Fibroblast of lung (primary cell): ENCODE measurements around the gene RNF148. TPM values are rescaled to one million over a fixed set of nuclear protein-coding genes. Genes with fewer than 3 reads are reported as not detected.

Experiments
- DNase-seq, 2 donors: peaks; one replicate each; pipeline versions ENCODE4 v3.0.0 to v3.0.0-alpha.2; 2010; ENCODE audit warnings: low read depth in 2 of 2
- H2AFZ ChIP-seq: 2 replicates; pipeline ENCODE4 v1.5.1; 2012; ENCODE audit warnings: low read length, control low read depth, inconsistent platforms
- H3K27ac ChIP-seq: 2 replicates; pipeline ENCODE4 v1.5.1; 2011; ENCODE audit warnings: low read length, control low read depth; ENCODE audit not compliant: insufficient read depth
- H3K27me3 ChIP-seq: 2 replicates; pipeline ENCODE4 v1.5.1; 2011; ENCODE audit warnings: mild to moderate bottlenecking, low read length; ENCODE audit not compliant: control insufficient read depth, insufficient read depth
- H3K36me3 ChIP-seq: 2 replicates; pipeline ENCODE4 v1.5.1; 2011; ENCODE audit warnings: low read length; ENCODE audit not compliant: control insufficient read depth, insufficient read depth
- H3K4me1 ChIP-seq: 2 replicates; pipeline ENCODE4 v1.5.1; 2011; ENCODE audit warnings: low read length; ENCODE audit not compliant: control insufficient read depth, insufficient read depth; ENCODE audit errors: extremely low read depth
- H3K4me2 ChIP-seq: 2 replicates; pipeline ENCODE4 v1.5.1; 2011; ENCODE audit warnings: low read length, control low read depth; ENCODE audit not compliant: insufficient read depth; ENCODE audit errors: extremely low read depth
- H3K4me3 ChIP-seq, 4 experiments: fragments of 200-600 bp in 1 of 4; sonication (generic) in 1 of 4; replicated peaks in 1 of 4; 2 replicates each; pipeline ENCODE4 v1.5.1; 2011 to 2016; ENCODE audit warnings: low read length in 4 of 4, low read depth in 3 of 4, mild to moderate bottlenecking in 3 of 4, control low read depth in 2 of 4, inconsistent platforms in 1 of 4, mixed read lengths in 1 of 4; ENCODE audit not compliant: insufficient read depth in 1 of 4; ENCODE audit errors: control extremely low read depth in 1 of 4
- H3K79me2 ChIP-seq: 2 replicates; pipeline ENCODE4 v1.5.1; 2012; ENCODE audit warnings: mild to moderate bottlenecking, low read length, inconsistent platforms; ENCODE audit not compliant: control insufficient read depth, insufficient read depth
- H3K9ac ChIP-seq: 2 replicates; pipeline ENCODE4 v1.5.1; 2011; ENCODE audit warnings: mild to moderate bottlenecking, low read length, control low read depth; ENCODE audit not compliant: insufficient read depth
- H3K9me3 ChIP-seq: 2 replicates; pipeline ENCODE4 v1.5.1; 2012; ENCODE audit warnings: low read depth, low read length; ENCODE audit not compliant: control insufficient read depth, insufficient read depth
- H4K20me1 ChIP-seq: 2 replicates; pipeline ENCODE4 v1.5.1; 2011; ENCODE audit warnings: low read length; ENCODE audit not compliant: control insufficient read depth, insufficient read depth; ENCODE audit errors: extremely low read depth
- EZH2 ChIP-seq: IDR thresholded peaks from 2 replicates; pipeline ENCODE4 v1.5.1; 2012; ENCODE audit warnings: low read length, control low read depth, mild to moderate bottlenecking; ENCODE audit errors: missing control alignments
- polyA plus RNA-seq, 2 donors: library from polyadenylated mRNA; depleted of rRNA in 1 of 2; stranded (reverse) in 1 of 2; unstranded in 1 of 2; fragments of >200 nt; gene quantifications; 2 replicates each; pipeline ENCODE4 v1.2.1, GENCODE V29; 2011 to 2012; ENCODE audit warnings: missing spikeins in 1 of 2
- total RNA-seq: library from RNA; depleted of rRNA; stranded (reverse); fragments of >200 nt; gene quantifications from 2 replicates; pipeline ENCODE4 v1.2.1, GENCODE V29; 2014
- TF ChIP-seq, protein P1 (sequence below), 2 donors: IDR thresholded peaks in 1 of 2; conservative IDR thresholded peaks in 1 of 2; 1 replicate in 1 of 2; 2 replicates in 1 of 2; pipeline ENCODE4 v1.5.1; 2011 to 2012; ENCODE audit warnings: low read length in 2 of 2, control low read depth in 1 of 2, inconsistent platforms in 1 of 2, low read depth in 1 of 2, mild to moderate bottlenecking in 1 of 2

Gene RNF148
- total and polyA plus RNA-seq, 2 donors (not counting 1 experiment from before 2014, with no cell fraction given) = 0.09 to 0.83 TPM

DNA sequence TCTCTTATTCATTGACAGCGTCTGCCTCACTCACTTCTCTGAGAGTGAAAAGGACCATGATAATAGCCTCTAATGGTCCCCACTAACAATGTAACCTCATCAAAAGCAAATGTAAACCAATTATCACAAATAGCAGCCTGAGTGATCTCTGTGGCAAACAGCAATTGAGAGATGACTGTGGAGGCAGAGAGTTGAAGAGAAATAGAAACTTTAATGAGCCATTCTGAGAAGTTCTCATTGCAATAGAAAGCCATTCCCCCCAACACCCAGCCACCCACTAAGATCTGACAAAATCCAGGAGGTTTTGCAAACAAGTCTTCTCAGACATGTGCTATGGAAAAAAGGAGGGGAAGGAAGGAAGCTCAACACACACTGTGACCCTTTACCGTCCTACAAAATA lies 44.2 kb upstream of the RNF148 start:
- Histone ChIP-seq H3K9ac (no peak overlapping the region), H2AFZ (no peak overlapping the region), H3K27me3 (no peaks in the 10 kb centered on the region), H3K27ac (no peak overlapping the region), H4K20me1 (no peaks in the 10 kb centered on the region), H3K4me3 (no peak overlapping the region), H3K4me2 (no peak overlapping the region), H3K4me1 (no peaks in the 10 kb centered on the region), H3K79me2 (no peaks in the 10 kb centered on the region), H3K9me3 (no peaks in the 10 kb centered on the region), H3K36me3 (no peaks in the 10 kb centered on the region)
- no peak for DNase-seq
- no peak for TF ChIP-seq EZH2
- TF ChIP-seq, protein P1, sequence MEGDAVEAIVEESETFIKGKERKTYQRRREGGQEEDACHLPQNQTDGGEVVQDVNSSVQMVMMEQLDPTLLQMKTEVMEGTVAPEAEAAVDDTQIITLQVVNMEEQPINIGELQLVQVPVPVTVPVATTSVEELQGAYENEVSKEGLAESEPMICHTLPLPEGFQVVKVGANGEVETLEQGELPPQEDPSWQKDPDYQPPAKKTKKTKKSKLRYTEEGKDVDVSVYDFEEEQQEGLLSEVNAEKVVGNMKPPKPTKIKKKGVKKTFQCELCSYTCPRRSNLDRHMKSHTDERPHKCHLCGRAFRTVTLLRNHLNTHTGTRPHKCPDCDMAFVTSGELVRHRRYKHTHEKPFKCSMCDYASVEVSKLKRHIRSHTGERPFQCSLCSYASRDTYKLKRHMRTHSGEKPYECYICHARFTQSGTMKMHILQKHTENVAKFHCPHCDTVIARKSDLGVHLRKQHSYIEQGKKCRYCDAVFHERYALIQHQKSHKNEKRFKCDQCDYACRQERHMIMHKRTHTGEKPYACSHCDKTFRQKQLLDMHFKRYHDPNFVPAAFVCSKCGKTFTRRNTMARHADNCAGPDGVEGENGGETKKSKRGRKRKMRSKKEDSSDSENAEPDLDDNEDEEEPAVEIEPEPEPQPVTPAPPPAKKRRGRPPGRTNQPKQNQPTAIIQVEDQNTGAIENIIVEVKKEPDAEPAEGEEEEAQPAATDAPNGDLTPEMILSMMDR (conservative IDR thresholded peaks at IDR 0.05 in 1 of 2, IDR thresholded peaks at IDR 0.05 in 1 of 2; ENCODE audit: low read depth in 1 of 2, low read length in 2 of 2) = no peak

DNA sequence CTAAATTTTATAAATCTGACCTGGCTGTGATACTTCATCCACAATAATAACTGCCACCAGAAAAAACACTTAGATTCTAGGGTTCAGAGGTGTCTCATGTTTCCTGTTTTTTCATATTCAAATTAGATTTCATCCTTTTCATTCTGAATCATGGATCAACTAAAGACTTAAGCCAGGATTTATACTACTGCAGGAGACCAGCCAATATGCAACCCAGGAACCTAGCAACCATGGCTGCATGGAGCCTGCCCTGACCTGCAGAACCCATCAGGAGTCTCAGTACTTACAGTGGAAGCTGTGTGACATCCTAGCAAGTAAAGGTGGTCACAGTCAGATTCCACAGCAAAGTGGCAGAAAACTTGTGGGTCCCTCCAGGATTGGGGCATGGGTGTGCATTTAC lies 40.5 kb upstream of the RNF148 start:
- no peaks in the 10 kb centered on the region for H3K9me3 ChIP-seq
- no peak for TF ChIP-seq EZH2
- DNase-seq = no peak
- no peaks in the 10 kb centered on the region for H3K36me3 ChIP-seq
- H3K27me3 ChIP-seq = no peaks in the 10 kb centered on the region
- H3K27ac ChIP-seq = no peak overlapping the region
- H2AFZ ChIP-seq = no peak overlapping the region
- no peaks in the 10 kb centered on the region for H3K79me2 ChIP-seq
- no peak overlapping the region for H3K9ac ChIP-seq
- no peak overlapping the region for H3K4me3 ChIP-seq
- no peaks in the 10 kb centered on the region for H3K4me1 ChIP-seq
- H4K20me1 ChIP-seq = no peaks in the 10 kb centered on the region
- H3K4me2 ChIP-seq = no peak overlapping the region

- Histone ChIP-seq H3K79me2 (no peaks in the 10 kb centered on the region), H3K4me3 (no peak overlapping the region), H3K9ac (no peak overlapping the region), H2AFZ (no peak overlapping the region), H3K36me3 (no peaks in the 10 kb centered on the region), H3K9me3 (no peaks in the 10 kb centered on the region), H3K4me1 (no peaks in the 10 kb centered on the region), H3K27me3 (no peaks in the 10 kb centered on the region), H3K27ac (no peak overlapping the region), H3K4me2 (no peak overlapping the region), H4K20me1 (no peaks in the 10 kb centered on the region)
- no peak for DNase-seq
- TF ChIP-seq, protein P1 (conservative IDR thresholded peaks at IDR 0.05 in 1 of 2, IDR thresholded peaks at IDR 0.05 in 1 of 2; ENCODE audit: low read depth in 1 of 2, low read length in 2 of 2) = no peak
- TF ChIP-seq EZH2 = no peak
Observed at GRCh38 chr7:122738947-122739346, 36.2 kb upstream of the RNF148 start.
